GM21526 (cell line): ENCODE results near the gene XXYLT1.
A peak's percentile ranks its signal among the peaks of the same experiment; 100 is the strongest.

Experiments
- ATAC-seq: cut with Tn5 transposase; IDR thresholded peaks from one replicate; pipeline ENCODE4 v1.9.1; 2021; ENCODE audit warnings: moderate library complexity; ENCODE audit not compliant: unreplicated experiment, low FRiP score

Gene XXYLT1

GRCh38 chr3:195268576-195269309 is 2.2 kb downstream of the XXYLT1 start:
- no peak for ATAC-seq

- no peak for ATAC-seq
Measured at GRCh38 chr3:195267096-195267495, 3.9 kb downstream of the XXYLT1 start.

GRCh38 chr3:195266428-195266827 is 4.5 kb downstream of the XXYLT1 start:
- no peak for ATAC-seq

GRCh38 chr3:195265363-195265976 is 5.5 kb downstream of the XXYLT1 start:
- no peak for ATAC-seq

- ATAC-seq = no peak
Measured at GRCh38 chr3:195263925-195264600, 6.9 kb downstream of the XXYLT1 start.

GRCh38 chr3:195263193-195263924 is 7.6 kb downstream of the XXYLT1 start:
- no peak for ATAC-seq

- ATAC-seq = no peak
Measured at GRCh38 chr3:195261925-195262324, 9.0 kb downstream of the XXYLT1 start.

GRCh38 chr3:195260280-195260905 is 10.6 kb downstream of the XXYLT1 start:
- ATAC-seq = no peak

- peak; percentile 62 for ATAC-seq
Measured at GRCh38 chr3:195259475-195260279, 11.3 kb downstream of the XXYLT1 start.

GRCh38 chr3:195259154-195259474 is 11.8 kb downstream of the XXYLT1 start:
- no peak for ATAC-seq

- no peak for ATAC-seq
Measured at GRCh38 chr3:195258449-195259153, 12.4 kb downstream of the XXYLT1 start.

GRCh38 chr3:195257454-195258448 is 13.2 kb downstream of the XXYLT1 start:
- ATAC-seq = no peak

GRCh38 chr3:195256639-195257453 is 14.1 kb downstream of the XXYLT1 start:
- no peak for ATAC-seq

GRCh38 chr3:195255571-195256501 is 15.1 kb downstream of the XXYLT1 start:
- ATAC-seq = no peak

- no peak for ATAC-seq
Measured at GRCh38 chr3:195255176-195255500, 15.8 kb downstream of the XXYLT1 start.

GRCh38 chr3:195254454-195255175 is 16.3 kb downstream of the XXYLT1 start:
- no peak for ATAC-seq
